Endometrial microvascular endothelial cells (primary cell): Measurements from ENCODE around the gene ZNF311. TPM values are rescaled to one million over a fixed set of nuclear protein-coding genes. Genes with fewer than 3 reads are reported as not detected.
"Not testable (repeated sequence)": the region's sequence is repeated elsewhere in the genome, so short reads cannot be mapped to it uniquely, and the experiment has no call there.

ENCODE experiments used
- in situ Hi-C: cut with HindIII; loops from 2 replicates; pipeline ENCODE4 v1.10.0; 2017; ENCODE audit warnings: low sequenced_read_pairs, low pct_unique_long_range_greater_than_20kb; ENCODE audit errors: inconsistent ontology term
- total RNA-seq: library from RNA; depleted of rRNA; stranded (reverse); fragments of >200 nt; gene quantifications from one replicate; pipeline ENCODE4 v1.2.3, GENCODE V29; 2015; ENCODE audit errors: inconsistent ontology term

ZNF311 gene
- total RNA-seq, 1 donor from 2014 or later, result 0.09 TPM

- in situ Hi-C loops, result no loop called here
Observed at GRCh38 chr6:28985462-28986164, 19.5 kb downstream of the ZNF311 start.

GRCh38 chr6:28983838-28984237 is 21.3 kb downstream of the ZNF311 start:
- in situ Hi-C loops, result no loop called here

- in situ Hi-C loops, result no loop called here
Observed at GRCh38 chr6:28982476-28983266, 22.4 kb downstream of the ZNF311 start.

- in situ Hi-C loops, result no loop called here
Observed at GRCh38 chr6:28981833-28982475, 23.2 kb downstream of the ZNF311 start.

- in situ Hi-C loops, result no loop called here
Observed at GRCh38 chr6:28981431-28981832, 23.7 kb downstream of the ZNF311 start.

- in situ Hi-C loops, result no loop called here
Observed at GRCh38 chr6:28980852-28981430, 24.2 kb downstream of the ZNF311 start.

- in situ Hi-C loops, result no loop called here
Observed at GRCh38 chr6:28980137-28980851, 24.8 kb downstream of the ZNF311 start.

GRCh38 chr6:28979679-28980078 is 25.4 kb downstream of the ZNF311 start:
- in situ Hi-C loops, result no loop called here

- in situ Hi-C loops, result no loop called here
Observed at GRCh38 chr6:28978959-28979561, 26.1 kb downstream of the ZNF311 start.

GRCh38 chr6:28978133-28978491 is 27.0 kb downstream of the ZNF311 start:
- in situ Hi-C loops, result no loop called here

- in situ Hi-C loops, result no loop called here
Observed at GRCh38 chr6:28977341-28978132, 27.6 kb downstream of the ZNF311 start.

GRCh38 chr6:28976677-28977076 is 28.4 kb downstream of the ZNF311 start:
- in situ Hi-C loops, result no loop called here

- in situ Hi-C loops, result no loop called here
Observed at GRCh38 chr6:28974505-28974904, 30.6 kb downstream of the ZNF311 start.

GRCh38 chr6:28970056-28970455 is 35.1 kb downstream of the ZNF311 start:
- in situ Hi-C loops, result not testable (repeated sequence)

GRCh38 chr6:28969129-28969528 is 36.0 kb downstream of the ZNF311 start:
- in situ Hi-C loops, result no loop called here

- in situ Hi-C loops, result no loop called here
Observed at GRCh38 chr6:28968476-28968875, 36.6 kb downstream of the ZNF311 start.

GRCh38 chr6:28965706-28966105 is 39.4 kb downstream of the ZNF311 start:
- in situ Hi-C loops, result no loop called here
